Hippocampal formation (tissue), 2 donors: ENCODE data around the gene TNFRSF8.
A peak's percentile ranks its signal among the peaks of the same experiment; 100 is the strongest.
"Not testable (repeated sequence)": the region's sequence is repeated elsewhere in the genome, so short reads cannot be mapped to it uniquely, and the experiment has no call there.

Experiments
- DNase-seq, 2 donors: peaks; one replicate each; lab custom pipeline; 2025; lab: John Stamatoyannopoulos, UW

The TNFRSF8 gene

DNA sequence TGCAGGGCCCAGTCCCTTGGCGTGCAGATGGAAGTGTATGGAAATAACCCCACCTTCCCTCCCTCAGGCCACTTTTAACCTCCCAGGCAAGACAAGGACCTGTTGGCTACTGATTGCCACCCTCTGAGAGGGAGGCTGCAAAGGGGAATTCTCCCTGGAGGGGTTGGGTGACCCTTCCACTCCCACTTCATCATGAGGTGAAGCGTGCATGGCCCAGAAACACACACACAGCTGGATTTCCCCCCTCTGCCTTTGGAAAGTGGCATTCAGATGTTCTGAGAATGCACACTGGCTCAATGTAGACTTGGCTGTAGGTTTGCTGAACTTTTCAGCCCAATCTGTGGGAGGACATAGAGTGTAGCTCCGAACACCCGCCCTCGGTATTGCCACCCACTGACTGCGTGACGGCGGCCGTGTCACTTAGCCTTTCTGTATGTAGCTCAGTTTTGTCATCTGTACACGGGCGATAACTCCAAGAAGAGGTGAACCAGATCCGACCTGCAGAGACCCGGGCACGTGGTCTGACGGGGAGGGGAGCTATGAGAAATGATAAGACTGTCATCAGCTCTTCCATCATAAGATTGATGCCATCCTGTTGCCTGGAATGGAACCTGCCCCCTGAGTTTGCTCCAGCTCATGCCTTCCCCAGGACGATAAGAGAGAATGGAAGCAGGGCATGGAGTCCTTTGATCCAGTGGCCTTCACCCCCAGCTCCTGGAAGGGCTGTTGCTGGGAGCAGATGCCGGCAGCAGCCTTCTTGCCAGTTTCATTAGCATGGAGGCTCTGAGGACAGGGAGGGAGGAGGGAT, 24.5 kb upstream of the TNFRSF8 start:
- DNase-seq, result no peak

DNA sequence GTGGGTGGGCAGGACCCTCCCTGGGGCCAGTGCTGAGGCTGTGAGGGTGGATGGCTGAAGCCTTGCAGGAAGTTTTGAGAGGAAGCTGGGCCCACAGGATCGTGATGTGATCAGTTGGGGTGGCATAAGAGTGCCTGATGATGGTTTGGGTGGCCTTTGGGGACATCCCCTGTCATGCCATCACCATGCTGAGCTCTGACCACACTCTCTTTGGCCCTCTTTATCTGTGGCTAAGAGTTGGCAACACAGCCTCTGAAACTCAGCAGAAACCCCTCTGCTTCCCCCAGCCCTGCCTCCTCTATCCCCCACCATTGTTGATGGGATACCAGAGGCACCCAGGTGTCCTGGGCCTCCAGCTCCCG, 24.0 kb upstream of the TNFRSF8 start:
- no peak for DNase-seq

DNA sequence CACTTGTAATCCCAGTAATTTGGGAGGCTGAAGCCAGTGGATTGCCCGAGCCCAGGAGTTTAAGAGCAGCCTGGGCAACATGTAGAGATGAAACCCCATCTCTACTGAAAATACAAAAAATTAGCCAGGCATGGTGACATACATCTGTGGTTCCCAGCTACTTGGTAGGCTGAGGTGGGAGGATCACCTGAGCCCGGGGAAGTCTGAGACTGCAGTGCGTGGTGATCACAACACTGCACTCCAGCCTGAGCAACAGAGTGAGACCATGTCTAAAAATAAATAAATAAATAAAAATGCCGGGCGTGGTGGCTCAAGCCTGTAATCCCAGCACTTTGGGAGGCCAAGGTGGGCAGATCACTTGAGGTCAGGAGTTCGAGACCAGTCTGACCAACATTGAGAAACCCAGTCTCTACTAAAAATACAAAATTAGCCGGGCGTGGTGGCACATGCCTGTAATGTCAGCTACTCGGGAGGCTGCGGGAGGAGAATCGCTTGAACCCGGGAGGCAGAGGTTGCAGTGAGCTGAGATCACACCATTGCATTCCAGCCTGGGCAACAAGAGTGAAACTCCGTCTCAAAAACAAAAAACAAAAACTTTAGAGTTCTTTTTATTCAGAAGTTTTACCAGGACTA, 23.2 kb upstream of the TNFRSF8 start:
- not testable (repeated sequence) for DNase-seq

DNA sequence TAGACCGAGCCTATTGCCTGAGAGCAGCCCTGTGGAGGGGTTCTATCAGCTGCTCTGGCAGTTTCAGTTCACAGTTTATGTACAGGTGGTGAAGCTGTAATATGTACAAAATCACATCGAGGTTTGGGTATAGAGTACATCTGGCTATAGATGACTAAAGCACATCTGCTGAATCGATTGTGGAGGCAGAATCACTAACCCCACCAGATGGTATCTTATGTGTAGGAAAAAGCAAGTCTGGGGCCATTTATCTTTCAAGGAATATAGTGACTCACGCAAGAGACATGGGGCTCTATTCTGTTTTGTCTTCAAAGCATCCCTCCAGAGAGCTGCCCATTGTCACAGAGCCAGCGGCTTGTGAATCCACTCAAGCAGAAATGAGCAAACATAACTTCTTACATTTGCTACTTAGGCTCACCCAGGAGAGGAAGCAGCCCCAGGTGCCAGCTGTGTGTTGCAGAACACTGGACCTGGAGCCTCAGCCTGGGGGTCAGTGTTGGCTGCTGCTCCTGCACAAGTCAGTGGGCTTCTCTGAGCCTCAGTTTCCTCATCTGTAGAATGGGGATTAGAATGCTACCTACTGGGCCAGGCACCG, 22.5 kb upstream of the TNFRSF8 start:
- DNase-seq, result no peak

DNA sequence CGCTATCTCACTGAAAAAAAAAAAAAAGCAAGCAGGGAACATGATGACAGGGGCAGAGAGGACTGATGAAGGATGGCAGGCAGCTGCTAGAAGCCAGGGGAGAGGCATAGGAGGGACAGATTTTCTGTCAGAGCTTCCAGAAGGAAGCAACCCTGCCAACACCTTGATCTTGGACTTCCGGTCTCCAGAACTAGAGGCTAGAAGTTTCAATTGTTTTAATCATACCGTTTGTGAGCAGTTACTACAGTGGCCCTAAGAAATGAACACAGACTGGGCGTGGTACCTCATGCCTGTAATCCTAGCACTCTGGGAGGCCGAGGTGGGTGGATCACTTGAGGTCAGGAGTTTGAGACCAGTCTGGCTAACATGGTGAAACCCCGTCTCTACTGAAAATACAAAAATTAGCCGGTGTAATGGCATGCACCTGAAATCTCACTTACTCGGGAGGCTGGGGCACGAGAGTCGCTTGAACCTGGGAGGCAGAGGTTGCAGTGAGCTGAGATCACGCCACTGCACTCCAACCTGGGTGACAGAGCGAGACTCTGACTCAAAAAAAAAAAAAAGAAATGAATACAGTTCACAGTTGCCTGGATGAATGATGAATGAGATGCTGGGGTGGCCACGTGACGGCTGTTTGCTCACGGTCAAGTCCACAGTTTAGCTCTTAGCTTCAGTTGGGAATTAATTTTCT, 18.8 kb upstream of the TNFRSF8 start:
- DNase-seq, result not testable (repeated sequence)

DNA sequence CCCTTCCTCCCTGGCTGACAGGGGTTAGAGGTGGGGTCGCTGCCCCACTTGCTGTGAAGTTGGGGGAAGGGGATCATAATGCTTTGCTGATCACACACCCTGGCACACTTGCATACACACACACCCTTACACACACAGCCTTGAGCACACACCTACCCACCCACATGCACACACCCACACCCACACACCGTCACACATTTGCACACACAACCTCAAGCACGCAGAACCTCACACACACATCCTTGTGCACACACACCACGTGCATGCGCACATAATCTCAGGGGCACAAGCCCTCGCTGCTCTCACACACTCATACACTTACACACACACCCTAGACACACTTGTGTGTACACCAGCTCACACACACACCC, 16.4 kb upstream of the TNFRSF8 start:
- DNase-seq, result no peak

DNA sequence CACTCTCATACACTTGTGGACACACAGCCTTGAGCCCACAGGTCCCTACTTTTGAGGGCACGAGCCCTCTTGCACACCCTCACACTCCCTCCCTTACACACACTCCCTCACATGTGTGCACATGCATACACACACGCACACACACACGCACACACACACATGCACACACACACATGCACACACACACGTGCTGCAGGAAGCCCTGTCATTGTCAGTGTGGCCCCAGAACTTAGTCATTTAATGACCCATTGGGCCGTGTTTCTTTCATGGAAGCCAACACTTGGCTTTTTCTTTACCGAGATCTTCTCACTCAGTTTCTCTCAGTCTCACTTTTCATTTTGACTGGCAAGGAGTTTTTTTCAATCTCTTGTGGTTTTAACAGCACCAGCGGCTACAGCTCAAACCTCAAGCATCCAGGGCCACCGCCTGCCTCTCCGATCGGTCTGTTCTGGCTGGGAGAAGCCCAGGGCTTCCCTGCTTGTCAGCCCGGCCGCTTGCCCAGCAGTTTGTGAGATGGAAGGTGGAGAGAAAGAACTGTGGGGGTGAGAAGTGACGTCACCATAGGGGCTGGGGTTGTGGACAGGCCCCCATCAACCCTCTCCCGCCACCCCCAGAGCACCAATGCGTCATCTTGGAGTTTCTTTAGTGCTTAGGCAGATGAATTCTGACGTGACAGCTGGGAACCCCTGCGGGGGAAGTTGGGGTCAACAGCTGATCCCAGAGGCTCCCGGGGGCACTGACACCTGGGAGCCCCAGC, 15.8 kb upstream of the TNFRSF8 start:
- no peak for DNase-seq

DNA sequence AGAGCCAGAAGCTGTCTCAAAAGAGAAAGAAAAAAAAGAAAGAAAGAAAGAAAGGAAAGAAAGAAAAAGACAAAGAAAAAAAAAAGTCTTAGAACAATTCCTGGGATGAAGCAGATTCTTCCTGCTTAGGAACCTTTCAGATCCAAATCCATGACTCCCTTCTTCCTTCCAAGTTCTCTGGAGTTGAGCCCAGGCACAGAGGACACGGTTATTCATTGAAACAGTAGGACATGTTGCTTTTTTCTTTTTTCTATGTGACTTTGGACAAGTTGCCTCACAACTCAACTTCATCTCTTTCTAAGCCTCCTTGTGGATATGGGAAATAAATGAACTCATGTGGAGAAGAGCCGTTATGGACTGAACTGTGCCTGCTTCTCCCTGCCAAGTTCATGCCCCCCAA, 14.7 kb upstream of the TNFRSF8 start:
- peak in 1 of 2 donors; percentile 25 for DNase-seq

DNA sequence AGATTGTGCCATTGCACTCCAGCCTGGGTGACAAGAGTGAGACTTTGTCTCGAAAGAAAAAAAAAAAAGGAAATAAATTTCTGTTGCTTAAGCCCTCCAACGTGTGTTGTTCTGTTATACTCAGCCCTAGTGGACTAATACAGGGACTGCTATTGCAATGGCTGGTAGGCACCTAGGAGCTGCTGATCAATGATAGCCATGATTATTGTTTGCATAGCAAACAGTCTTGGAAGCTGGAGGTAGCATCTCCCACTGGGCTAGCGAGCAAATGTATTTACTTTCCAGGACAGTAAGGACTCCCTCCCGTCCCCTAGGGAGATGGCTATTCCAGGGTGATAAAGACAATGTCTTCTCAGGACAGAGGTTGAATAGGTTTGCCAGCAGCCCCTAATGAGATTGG, 13.5 kb upstream of the TNFRSF8 start:
- no peak for DNase-seq

DNA sequence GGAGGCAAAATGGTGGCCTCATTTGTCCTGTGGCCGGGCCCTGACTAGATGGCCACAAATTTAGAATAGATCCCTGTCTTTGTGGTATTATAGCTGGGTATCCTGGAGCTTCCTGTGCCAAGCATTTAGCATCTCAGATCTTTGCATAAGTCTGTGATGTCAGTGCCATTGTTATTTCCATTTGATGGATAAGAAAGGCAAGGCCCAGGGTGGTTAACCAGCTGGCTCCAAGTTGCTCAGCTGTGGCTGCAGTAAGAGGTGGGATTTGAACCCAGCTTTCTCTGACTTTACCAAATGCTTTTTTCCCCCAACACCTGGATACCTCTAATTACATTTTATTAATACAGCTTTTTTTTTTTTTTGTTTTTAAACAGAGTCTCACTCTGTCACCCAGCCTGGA, 11.7 kb upstream of the TNFRSF8 start:
- DNase-seq, result no peak

DNA sequence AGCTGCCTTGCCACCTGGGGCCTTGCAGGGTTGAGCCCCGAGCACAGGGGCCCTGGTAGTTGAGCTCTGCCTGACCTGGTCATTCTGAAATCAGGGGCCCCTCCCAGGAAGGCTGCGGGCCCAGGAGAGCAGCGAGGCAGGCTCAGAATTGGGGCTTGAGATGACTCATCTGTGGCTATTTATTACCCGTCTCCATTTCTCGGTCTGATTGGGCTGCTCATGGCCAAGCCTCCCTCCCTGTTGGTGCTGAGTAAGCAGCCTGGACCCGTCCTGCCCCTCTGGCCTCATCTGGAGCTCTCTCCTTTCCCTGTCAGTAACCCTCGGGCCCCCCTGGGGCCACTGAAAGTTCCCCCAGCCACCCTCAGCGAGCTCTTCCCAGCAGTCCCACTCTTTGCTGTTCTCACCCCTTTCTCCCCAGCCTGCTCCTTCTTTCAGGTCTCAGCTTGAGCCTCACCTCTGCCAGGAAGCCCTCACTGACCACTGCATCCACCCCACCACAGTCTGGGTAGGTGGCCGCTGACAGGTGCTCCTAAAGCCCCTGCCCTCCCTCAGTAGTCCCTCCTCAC, 11.0 kb upstream of the TNFRSF8 start:
- DNase-seq, result no peak

DNA sequence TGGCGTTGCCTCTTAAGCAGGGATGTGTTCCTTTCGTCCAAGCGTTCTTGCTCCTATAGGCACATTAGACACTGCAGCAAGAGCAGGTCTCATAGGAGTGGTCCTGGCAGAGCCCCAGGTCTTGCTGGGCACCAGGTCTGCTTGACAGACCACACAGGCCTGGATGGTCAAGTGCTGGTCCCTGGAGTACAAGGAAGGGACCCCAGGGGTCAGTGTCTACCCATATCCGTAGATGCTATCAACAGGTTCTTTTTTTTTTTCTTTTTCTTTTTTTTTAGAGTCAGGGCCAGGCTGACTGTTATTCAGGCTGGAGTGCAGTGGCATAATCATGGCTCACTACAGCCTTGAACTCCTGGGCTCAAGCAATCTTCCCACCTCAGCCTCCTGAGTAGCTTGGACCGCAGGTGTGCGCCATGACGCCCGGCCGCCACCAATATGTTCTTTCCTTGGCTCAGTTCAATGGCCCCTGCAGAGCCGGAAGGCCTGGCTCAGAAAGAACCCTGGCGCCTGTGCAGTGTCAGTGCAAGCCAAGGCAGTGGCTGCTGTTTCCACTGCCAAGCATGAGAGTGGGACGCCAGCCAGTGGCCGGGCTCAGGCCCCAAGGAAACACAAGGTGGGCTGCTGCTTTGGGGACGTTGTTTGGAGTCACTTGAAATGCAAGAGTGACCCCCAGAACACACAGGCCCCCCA, 10.0 kb upstream of the TNFRSF8 start:
- DNase-seq, result no peak

DNA sequence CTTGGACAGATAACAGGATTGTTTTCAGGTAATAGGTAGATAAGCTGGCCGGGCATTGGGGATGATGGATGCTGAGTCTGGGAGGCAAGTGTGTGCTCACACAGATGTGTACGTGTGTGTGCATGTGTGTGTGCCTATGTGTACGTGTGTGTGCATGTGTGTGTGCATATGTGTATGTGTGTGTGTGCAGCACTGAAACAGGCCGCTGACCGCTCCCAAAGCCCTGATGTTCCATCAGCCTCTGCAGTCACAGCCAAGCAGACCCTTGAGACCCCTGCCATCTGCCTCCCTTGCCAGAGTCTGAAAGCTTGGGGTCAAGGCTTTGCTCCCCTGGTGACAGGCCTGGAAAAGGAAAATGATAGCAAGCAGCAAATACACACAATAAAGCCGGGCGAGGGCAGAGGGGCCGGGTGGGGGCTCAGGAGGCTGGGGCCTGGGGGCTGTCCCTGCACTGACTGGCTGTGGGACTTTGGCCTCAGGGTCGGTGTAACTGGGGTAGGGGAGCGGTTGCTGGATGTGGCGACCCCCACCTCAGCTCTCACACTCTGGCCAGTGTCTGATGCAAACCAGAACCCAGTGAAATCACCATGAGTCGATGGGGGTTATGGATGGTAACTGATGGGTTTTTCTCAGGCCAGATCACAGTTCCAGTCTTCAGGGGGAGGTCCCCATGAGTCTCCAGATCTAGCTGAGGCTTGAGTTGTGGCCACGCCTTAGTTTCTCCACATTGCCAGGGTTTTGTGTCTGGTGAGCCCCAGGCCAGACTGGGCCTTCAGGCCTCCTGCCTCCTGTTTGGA, 9.2 kb upstream of the TNFRSF8 start:
- no peak for DNase-seq

DNA sequence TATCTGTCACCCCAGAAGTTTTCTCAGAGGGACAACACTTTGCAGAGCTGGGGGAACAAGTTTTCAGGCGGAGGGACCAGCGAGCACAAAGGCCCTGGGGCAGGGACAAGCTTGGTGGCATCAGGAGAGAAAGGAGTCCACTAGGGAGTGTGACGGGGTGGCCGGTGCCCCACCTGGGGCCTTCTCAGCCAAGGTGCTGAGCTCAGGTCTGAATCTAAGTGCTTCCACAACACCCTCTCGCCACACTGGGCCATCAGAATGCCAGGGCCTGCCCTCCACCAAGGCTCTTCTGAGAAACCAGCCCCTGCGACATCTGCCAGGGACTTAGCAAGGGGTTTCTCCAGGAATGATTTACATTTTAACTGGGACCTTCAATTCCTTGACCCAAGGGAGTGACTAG, 7.8 kb upstream of the TNFRSF8 start:
- no peak for DNase-seq

DNA sequence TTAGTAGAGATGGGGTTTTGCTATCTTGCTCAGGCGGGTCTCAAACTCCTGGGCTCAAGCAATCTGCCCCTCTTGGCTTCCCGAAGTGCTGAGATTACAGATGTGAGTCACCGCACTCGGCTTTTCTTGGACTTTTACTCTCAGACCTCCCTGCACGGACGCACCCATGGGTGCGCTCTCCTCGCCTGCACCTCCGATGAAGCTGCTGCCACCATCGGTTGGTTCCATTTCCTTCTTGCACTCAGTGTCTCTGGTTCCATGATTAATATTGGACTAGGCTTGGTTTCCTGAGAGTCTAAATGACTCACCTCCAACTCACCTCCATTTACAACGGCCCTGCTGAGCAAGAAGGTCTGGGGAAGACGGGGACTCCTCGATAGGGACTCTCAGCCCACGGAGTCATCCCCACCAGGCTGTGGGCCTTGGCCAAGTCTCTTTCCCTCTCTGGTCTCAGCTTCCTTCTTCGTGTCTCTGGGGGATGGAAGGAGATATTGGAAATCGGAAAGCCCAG, 6.7 kb upstream of the TNFRSF8 start:
- no peak for DNase-seq

DNA sequence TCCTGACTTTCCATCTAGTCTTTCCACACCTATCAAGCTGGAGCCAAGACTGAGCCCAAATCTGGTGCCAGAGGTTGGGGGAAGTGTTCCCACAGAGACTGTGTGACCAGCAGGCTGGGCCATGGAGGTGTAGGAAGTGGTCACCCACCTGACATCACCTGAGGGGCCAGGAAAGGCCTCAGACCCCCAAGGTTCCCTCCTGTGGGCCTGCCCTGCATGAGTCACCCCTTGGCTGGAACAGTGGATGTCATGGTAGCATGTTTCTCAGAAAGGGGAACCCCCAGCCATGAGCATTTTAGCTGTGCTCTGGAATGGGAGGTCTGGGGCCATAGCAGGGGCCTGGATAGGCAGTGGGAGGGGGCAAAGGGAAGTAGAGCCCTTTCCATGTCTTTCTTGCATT, 5.7 kb upstream of the TNFRSF8 start:
- no peak for DNase-seq

DNA sequence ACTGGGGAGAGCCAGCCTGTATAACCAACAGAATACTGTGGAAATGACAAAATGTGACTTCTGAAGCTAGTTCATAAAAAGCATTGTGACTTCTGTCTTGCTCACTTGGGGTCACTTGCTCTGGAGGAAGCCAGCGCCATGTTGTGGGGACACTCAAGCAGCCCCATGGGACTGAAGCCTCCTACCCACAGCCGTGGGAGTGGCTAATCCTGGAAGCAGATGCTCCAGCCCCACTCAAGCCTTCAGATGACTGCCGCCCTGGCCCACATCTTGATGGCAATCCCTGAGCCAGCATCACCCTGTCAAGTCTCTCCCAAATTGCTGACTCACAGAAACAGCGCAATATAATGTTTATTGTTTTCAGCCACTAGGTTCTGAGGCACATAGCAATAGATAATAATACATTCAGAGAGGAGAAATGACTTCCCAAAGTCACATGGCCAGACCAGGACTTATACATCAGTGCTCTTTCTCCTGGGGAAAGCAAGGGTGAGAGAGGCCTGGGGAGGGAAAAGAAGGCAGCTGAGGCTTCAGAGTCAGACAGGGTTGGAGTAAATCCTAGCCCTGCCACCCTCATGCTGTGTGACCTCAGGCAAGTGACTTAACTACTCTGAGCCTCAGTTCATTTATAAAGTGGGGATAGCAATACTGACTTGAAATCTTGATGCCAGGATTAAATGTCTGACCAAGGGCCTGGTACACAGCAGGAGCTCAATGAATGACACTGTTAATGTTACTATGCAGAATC, 5.0 kb upstream of the TNFRSF8 start:
- no peak for DNase-seq

DNA sequence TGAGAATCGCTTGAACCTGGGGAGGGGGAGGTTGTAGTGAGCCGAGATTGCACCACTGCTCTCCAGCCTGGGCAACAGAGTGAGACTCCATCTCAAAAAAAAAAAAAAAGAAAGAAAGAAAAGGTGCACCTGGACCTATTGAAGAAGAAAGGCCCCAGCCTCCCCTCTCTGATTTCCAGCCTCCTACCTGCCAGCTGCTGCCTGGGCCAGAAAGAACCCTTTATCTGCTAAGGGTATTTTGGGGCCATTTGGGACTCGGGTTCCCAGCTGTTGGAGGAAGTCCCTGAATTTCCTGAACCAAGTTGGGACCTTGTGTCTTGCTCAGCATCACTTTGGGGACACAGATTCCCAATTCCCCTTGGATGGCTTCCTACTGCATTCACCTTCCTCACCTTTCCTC, 3.9 kb upstream of the TNFRSF8 start:
- no peak for DNase-seq

DNA sequence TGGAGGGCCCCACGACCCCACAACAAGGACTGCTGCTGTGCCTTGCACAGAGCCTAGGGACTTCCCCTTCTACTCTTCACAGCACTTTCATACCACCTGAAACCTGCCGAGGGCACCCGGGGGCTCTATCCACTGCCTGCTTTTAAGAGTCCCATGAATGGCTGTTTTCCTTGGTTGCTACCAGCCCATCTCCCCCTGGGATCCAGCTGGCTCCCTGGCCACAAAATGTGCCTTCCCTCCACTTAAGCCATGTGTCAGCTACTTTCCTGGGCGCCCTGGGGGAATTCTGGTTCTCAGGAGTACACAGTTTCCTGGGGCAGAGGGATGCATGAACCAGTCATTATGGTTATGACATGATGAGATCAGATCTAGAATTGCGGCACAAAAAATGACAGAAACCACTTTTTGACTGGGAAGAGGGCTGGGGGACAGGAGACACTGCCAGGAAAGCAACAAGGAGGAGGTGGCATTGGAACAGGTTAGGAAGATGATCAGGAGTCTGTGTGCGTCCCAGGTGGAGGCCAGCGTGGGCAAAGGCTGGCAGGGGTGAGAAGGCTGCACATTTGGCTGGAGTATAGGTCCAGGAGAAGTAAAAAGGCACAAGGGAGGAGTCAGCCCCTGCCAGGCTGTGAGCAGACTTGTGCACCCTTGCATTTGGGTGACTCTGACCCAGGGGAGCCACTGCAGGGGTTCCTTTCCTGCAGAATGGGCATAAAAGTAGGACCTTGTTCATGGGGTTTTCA, 3.2 kb upstream of the TNFRSF8 start:
- no peak for DNase-seq
